Muscle of leg (tissue), 16 donors: ENCODE results near the gene DENND4A. TPM values are rescaled to one million over a fixed set of nuclear protein-coding genes. Genes with fewer than 3 reads are reported as not detected.
A peak's percentile ranks its signal among the peaks of the same experiment; 100 is the strongest.

Experiments
- DNase-seq: peaks from one replicate; pipeline ENCODE4 v3.0.0; 2013
- H3K27ac ChIP-seq: one replicate; pipeline ENCODE4 v1.5.1; 2013; ENCODE audit warnings: mild to moderate bottlenecking, low read length, control low read depth
- H3K27me3 ChIP-seq: one replicate; pipeline ENCODE4 v1.6.1; 2013; ENCODE audit warnings: low read length; ENCODE audit not compliant: control insufficient read depth, insufficient read depth
- H3K36me3 ChIP-seq: one replicate; pipeline ENCODE4 v1.6.1; 2013; ENCODE audit warnings: low read length; ENCODE audit not compliant: control insufficient read depth, insufficient read depth
- H3K4me1 ChIP-seq: one replicate; pipeline ENCODE4 v1.6.1; 2013; ENCODE audit warnings: low read length; ENCODE audit not compliant: control insufficient read depth, insufficient read depth
- H3K4me3 ChIP-seq: one replicate; pipeline ENCODE4 v1.5.1; 2013; ENCODE audit warnings: low read length, control low read depth
- H3K9me3 ChIP-seq: replicated peaks from 2 replicates; pipeline ENCODE4 v1.6.1; 2013; ENCODE audit warnings: low read depth, low read length; ENCODE audit not compliant: control insufficient read depth
- WGBS: methylation state at CpG from one replicate; pipeline ENCODE4 v1.1.5; 2013; ENCODE audit warnings: missing lambda C conversion rate; ENCODE audit not compliant: insufficient coverage; 5-methylcytosine and 5-hydroxymethylcytosine counted together
- long read RNA-seq, 11 donors: transcript quantifications; one replicate each; lab custom pipeline, GENCODE V29; 2026
- polyA plus RNA-seq, 8 donors: library from polyadenylated mRNA; unstranded; fragments of 120-200 nt; gene quantifications; one replicate each; pipeline versions ENCODE4 v1.2.1 to v1.2.3, GENCODE V29; 2013; ENCODE audit warnings: inconsistent platforms in 1 of 8, low replicate concordance in 1 of 8; ENCODE audit not compliant: insufficient read length in 8 of 8, insufficient read depth in 1 of 8
- total RNA-seq: library from RNA; stranded (reverse); fragments of 120-200 nt; gene quantifications from one replicate; pipeline ENCODE4 v1.2.4, GENCODE V29; 2013

DENND4A gene
- total RNA-seq (19.5 TPM), polyA plus RNA-seq (10 to 100 TPM in 6 of 8 donors, 1 to 10 TPM in 2; 8.6 to 13.7 (median 11.4) TPM)
- long read RNA-seq, donor 1, partial matches to known transcripts, result 0 of 1 reads
- long read RNA-seq, donor 1, other reads (novel, unspliced or antisense), result 0 of 1 reads
- long read RNA-seq, donor 2, result 0 reads
- long read RNA-seq, donor 3, result 0 reads
- long read RNA-seq, donor 4, result 0 reads
- long read RNA-seq, donor 5, result 0 reads
- long read RNA-seq, donor 6, partial matches to known transcripts, result 0 of 2 reads
- long read RNA-seq, donor 6, other reads (novel, unspliced or antisense), result 0 of 2 reads
- long read RNA-seq, donor 7, partial matches to known transcripts, result 0 of 1 reads
- long read RNA-seq, donor 7, other reads (novel, unspliced or antisense), result 0 of 1 reads
- long read RNA-seq, donor 8, partial matches to known transcripts, result 0 of 1 reads
- long read RNA-seq, donor 8, other reads (novel, unspliced or antisense), result 0 of 1 reads
- long read RNA-seq, donor 9, result 0 reads
- long read RNA-seq, donor 10, result 0 reads
- long read RNA-seq, donor 11, result 0 reads

DNA sequence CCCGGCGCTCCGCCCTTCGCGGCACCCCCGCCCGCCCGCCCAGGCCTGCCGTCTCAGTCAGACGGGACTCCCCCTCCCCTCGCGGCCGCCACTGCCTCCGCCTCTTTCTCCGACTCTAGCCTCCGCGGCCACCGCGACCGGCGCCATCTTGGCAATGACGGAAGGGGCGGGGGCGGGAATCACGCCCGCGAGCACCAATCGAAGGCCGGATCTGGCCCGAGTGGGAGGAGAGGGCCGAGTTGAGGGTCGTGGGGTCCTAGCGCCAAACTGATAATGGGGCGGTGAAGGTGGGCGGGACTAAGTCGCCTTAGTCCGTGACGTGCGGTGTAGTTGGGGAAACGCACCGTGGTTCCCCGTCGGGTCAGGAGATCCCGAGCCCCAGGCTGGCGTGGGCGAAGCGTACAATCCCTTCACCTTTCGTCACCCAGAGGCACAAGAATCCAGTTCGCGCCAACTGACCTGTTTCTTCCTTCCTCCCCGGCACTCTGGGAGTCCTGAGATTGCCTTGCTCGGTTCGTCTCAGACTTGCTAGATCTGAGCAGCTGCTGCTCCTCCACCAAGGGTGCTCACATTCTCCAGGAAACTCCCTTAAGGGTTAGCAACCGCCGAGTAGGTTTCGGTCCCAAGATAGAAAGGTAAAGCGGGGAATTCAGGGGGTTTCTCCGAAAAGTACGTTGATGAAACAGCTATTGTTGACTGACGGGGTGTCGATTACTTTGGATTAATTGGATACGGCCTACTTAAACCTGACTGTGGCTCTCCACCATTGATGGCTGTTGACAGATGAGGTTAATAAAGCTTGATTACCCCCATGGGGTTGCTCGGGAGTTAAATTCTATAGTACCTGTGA is at the start of gene DENND4A:
DENND4A (minus strand) TSS at position 156 of the 850 bp plus-strand sequence. CDS start 35,843 bp downstream, outside the sequence.
- H3K27ac ChIP-seq, result peak within 1 kb of the TSS; percentile 96
- no peaks in the 10 kb centered on the region for H3K9me3 ChIP-seq
- DNase-seq, result peak; percentile 100
- under 1% methylated on average over 42 of the region's 63 CpGs for WGBS
- H3K27me3 ChIP-seq, result no peaks in the 10 kb centered on the region
- peaks cover 13% of the 10 kb centered on the region for H3K4me1 ChIP-seq
- H3K4me3 ChIP-seq, result peak within 1 kb of the TSS; percentile 77
- H3K36me3 ChIP-seq, result no peaks in the 10 kb centered on the region

- Histone ChIP-seq H3K4me3 (no peak overlapping the region), H3K9me3 (no peaks in the 10 kb centered on the region), H3K27me3 (no peaks in the 10 kb centered on the region), H3K27ac (no peak overlapping the region), H3K4me1 (no peaks in the 10 kb centered on the region), H3K36me3 (no peaks in the 10 kb centered on the region)
- peak; percentile 12 for DNase-seq
- 39% methylated on average over 4 of the region's 11 CpGs for WGBS
These were observed 49.2 kb upstream of the DENND4A start for GRCh38 chr15:65841121-65841930.

- no peak overlapping the region for H3K4me3 ChIP-seq
- H3K27ac ChIP-seq, result no peak overlapping the region
- DNase-seq, result no peak
- no peaks in the 10 kb centered on the region for H3K4me1 ChIP-seq
- no CpG with 5 or more reads among the region's 4 CpGs for WGBS
- no peaks in the 10 kb centered on the region for H3K36me3 ChIP-seq
- H3K9me3 ChIP-seq, result no peaks in the 10 kb centered on the region
- no peaks in the 10 kb centered on the region for H3K27me3 ChIP-seq
These were observed 47.9 kb upstream of the DENND4A start for GRCh38 chr15:65839985-65840384.

GRCh38 chr15:65839354-65839901 is 47.3 kb upstream of the DENND4A start:
- no peak for DNase-seq
- no peak overlapping the region for H3K4me3 ChIP-seq
- no peaks in the 10 kb centered on the region for H3K9me3 ChIP-seq
- no peaks in the 10 kb centered on the region for H3K4me1 ChIP-seq
- H3K36me3 ChIP-seq, result no peaks in the 10 kb centered on the region
- no peaks in the 10 kb centered on the region for H3K27me3 ChIP-seq
- H3K27ac ChIP-seq, result no peak overlapping the region
- 73% methylated on average over 2 of the region's 5 CpGs for WGBS

- Histone ChIP-seq H3K4me3 (no peak overlapping the region), H3K9me3 (no peaks in the 10 kb centered on the region), H3K27ac (no peak overlapping the region), H3K36me3 (no peaks in the 10 kb centered on the region), H3K27me3 (no peaks in the 10 kb centered on the region), H3K4me1 (peaks cover 12% of the 10 kb centered on the region)
- 41% methylated on average over 2 of the region's 6 CpGs for WGBS
- peak; percentile 28 for DNase-seq
These were observed 45.5 kb upstream of the DENND4A start for GRCh38 chr15:65837301-65838294.

GRCh38 chr15:65836665-65837064 is 44.6 kb upstream of the DENND4A start:
- no CpG with 5 or more reads among the region's 4 CpGs for WGBS
- peaks cover 20% of the 10 kb centered on the region for H3K4me1 ChIP-seq
- H3K4me3 ChIP-seq, result no peak overlapping the region
- DNase-seq, result no peak
- H3K27ac ChIP-seq, result no peak overlapping the region
- no peaks in the 10 kb centered on the region for H3K27me3 ChIP-seq
- H3K9me3 ChIP-seq, result no peaks in the 10 kb centered on the region
- no peaks in the 10 kb centered on the region for H3K36me3 ChIP-seq

DNA sequence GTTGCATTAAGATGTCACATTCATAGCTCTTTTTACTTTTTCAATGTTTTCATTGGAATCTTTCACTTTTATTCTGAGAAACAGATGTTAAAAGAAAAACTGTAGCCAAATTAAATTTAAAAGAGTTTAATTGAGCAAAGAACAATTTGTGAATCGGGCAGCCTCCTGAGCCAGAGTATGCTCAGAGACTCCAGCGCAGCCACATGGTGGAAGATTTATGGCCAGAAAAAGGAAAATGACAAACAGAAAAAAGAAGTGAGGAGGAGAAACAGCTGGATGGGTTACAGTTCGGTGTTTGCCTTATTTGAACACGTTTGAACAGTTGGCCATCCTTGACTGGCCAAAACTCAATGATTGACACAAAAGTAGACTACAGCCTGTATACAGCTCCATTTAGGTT is 43.4 kb upstream of the DENND4A start:
- Histone ChIP-seq H3K9me3 (no peaks in the 10 kb centered on the region), H3K36me3 (no peaks in the 10 kb centered on the region), H3K4me1 (peaks cover 20% of the 10 kb centered on the region), H3K27ac (no peak overlapping the region), H3K27me3 (no peaks in the 10 kb centered on the region), H3K4me3 (no peak overlapping the region)
- DNase-seq, result no peak
- 55% methylated on average over 2 of the region's 4 CpGs for WGBS

- WGBS, result 100% methylated on average over 2 of the region's 8 CpGs
- no peaks in the 10 kb centered on the region for H3K36me3 ChIP-seq
- no peak overlapping the region for H3K27ac ChIP-seq
- H3K9me3 ChIP-seq, result no peaks in the 10 kb centered on the region
- no peak for DNase-seq
- H3K4me3 ChIP-seq, result no peak overlapping the region
- H3K27me3 ChIP-seq, result no peaks in the 10 kb centered on the region
- peaks cover 20% of the 10 kb centered on the region for H3K4me1 ChIP-seq
These were observed 42.6 kb upstream of the DENND4A start for GRCh38 chr15:65834603-65835282.
